ENCODE measurements around the gene CCDC179. TPM values are rescaled to one million over a fixed set of nuclear protein-coding genes. Genes with fewer than 3 reads are reported as not detected.

Gene CCDC179
- total RNA-seq: not detected in 2 replicates

DNA sequence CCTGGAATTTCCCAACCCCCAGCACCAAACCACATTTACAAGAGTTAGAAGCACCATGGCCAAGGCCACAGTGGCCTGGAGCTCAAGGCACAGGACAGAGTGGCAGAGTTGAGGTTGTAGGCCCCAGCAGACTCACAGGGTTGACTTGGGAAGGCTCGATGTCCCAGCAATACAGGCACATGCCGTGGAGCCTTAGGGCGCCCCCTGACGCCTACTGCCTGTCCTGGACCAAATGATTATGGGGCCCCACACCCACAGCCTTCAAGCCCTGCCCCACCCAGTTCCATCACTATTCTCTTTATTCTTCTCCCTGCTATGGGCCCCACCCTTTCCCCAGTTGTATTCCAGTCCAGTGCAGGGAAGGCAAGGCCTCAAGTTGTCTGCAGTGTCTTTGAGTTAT lies at the start of gene CCDC179:
TSS of gene CCDC179 (minus strand) at position 234 of the 400 bp plus-strand sequence. CDS start at position 181, 53 bp downstream.

DNA sequence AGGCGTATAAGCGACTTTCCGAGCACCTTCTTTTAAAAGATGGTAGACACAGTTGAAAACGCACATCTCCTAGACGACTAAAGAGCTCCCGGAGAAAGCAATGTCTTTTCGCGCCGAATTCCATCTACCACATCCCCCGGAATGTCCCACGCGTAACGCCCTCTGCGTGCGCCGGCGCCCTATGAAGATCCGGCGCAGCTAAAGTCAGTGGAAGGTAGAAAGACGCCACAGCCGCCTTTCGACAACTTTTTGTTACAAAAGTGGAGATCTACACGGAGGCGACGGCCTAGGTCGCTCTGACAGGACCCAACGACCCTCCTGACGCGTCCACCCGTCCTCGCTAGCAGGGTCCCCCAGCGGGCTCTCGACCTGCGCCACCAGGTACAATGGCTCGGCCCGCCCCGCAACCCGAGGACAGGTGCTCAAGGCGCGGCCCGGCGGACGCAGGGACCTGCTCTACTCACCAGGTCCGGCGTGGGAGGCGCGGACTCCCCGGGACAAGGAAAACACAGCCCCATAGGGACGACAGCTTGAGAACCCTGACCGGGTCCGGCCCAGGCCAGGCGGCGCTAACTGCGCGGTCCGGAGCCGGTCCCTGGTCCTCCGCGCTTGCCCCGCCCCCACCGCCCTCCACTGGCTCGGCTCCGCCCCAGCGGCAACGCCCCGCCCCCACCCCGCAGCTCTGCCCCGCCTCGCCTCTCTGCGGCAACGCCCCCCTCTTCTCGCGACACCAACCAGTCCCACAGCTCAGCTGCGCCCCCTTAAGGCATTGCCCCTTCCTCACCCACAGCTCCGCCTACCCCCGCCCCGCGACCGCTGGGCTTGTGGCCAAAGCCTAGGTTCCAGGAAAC lies 30.8 kb downstream of the CCDC179 start, which contains the start of gene SVIP:
TSS of gene SVIP (minus strand) at position 571 of the 851 bp plus-strand sequence. CDS start at position 518, 53 bp downstream.

Other genes starting within 250 kb of the CCDC179 start
- gene FANCF, start 234.7 kb downstream of the CCDC179 start, total RNA-seq: 3.6 and 8.4 TPM in 2 replicates
- gene GAS2, start 193.9 kb downstream of the CCDC179 start, total RNA-seq: 0.63 and 1.0 TPM in 2 replicates
- 0.52 and 3.9 TPM in 2 replicates for gene SVIP, start 30.7 kb downstream of the CCDC179 start, total RNA-seq